Calu3 (cell line): ENCODE measurements around the gene DCAF17. TPM values are rescaled to one million over a fixed set of nuclear protein-coding genes. Genes with fewer than 3 reads are reported as not detected.
"Not testable (repeated sequence)": the region's sequence is repeated elsewhere in the genome, so short reads cannot be mapped to it uniquely, and the experiment has no call there.

Experiments
- BruUV-seq: library from RNA; stranded (reverse); fragments of 400-500 nt; replicated peaks from 2 replicates; lab custom pipeline; 2021; lab: Mats Ljungman, UMichigan
- CTCF ChIA-PET: fragments of 300-600 bp; sonication (Branson Sonifier 250); formaldehyde crosslinking; loops from one replicate; lab custom pipeline; 2022; ENCODE audit warnings: antibody characterized with exemption; lab: Charles Lee
- DNase-seq: peaks from one replicate; pipeline ENCODE4 v3.0.0; 2022
- H3K27ac Mint-ChIP-seq: one replicate; pipeline ENCODE4 v1.8.0; 2022; ENCODE audit warnings: mixed read lengths; ENCODE audit not compliant: unreplicated experiment
- H3K27me3 Mint-ChIP-seq: one replicate; pipeline ENCODE4 v1.8.0; 2022; ENCODE audit warnings: mixed read lengths; ENCODE audit not compliant: unreplicated experiment
- H3K36me3 Mint-ChIP-seq: one replicate; pipeline ENCODE4 v1.8.0; 2022; ENCODE audit warnings: mild to moderate bottlenecking, moderate library complexity, mixed read lengths; ENCODE audit not compliant: insufficient read depth, unreplicated experiment
- H3K4me1 Mint-ChIP-seq: one replicate; pipeline ENCODE4 v1.8.0; 2022; ENCODE audit warnings: mild to moderate bottlenecking, low read depth, mixed read lengths; ENCODE audit not compliant: unreplicated experiment
- H3K4me3 Mint-ChIP-seq: one replicate; pipeline ENCODE4 v1.8.0; 2022; ENCODE audit warnings: mild to moderate bottlenecking, low read depth, moderate library complexity, mixed read lengths; ENCODE audit not compliant: unreplicated experiment
- H3K9me3 Mint-ChIP-seq: one replicate; pipeline ENCODE4 v1.8.0; 2022; ENCODE audit warnings: low read depth, mixed read lengths; ENCODE audit not compliant: unreplicated experiment
- CTCF ChIP-seq: fragments of 200-600 bp; IDR thresholded peaks from one replicate; pipeline ENCODE4 v1.8.0; 2022; ENCODE audit warnings: antibody characterized with exemption; ENCODE audit not compliant: unreplicated experiment
- intact Hi-C: fragments of 100-400 bp; cut with micrococcal nuclease; formaldehyde crosslinking; loops from one replicate; pipeline ENCODE4 v1.10.0; 2022; ENCODE audit not compliant: unreplicated experiment
- total RNA-seq: library from RNA; stranded (reverse); gene quantifications from 2 replicates; pipeline ENCODE4 v1.2.3, GENCODE V29; 2022

Gene DCAF17
- total RNA-seq, 1 experiment from 2014 or later: 11.9 TPM

DNA sequence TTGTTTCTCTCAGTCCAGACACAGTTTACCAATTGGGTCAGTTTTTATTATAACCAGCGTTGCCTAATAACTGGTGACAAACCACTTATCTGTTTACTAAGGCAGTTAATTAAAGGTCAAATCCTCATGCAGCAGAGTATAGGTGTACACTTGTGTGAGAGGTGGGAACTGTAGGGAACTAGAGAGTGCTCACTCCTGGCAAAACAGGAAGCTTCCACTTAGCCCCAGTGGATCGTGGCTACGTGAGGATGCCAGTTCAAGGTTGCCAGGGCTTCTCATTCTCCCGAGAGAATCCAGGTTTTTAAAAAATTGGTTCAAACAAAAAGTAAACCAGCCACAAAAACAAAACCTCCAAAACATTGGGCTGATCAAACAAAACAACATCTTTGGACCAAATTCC lies 96.4 kb downstream of the DCAF17 start:
- H3K4me1 Mint-ChIP-seq: no peaks in the 10 kb centered on the region
- peaks cover 71% of the 10 kb centered on the region for H3K27me3 Mint-ChIP-seq
- peaks cover 2% of the 10 kb centered on the region for H3K9me3 Mint-ChIP-seq
- intact Hi-C loops: no loop called here
- no peak for TF ChIP-seq CTCF
- no TSS peak for BruUV-seq
- H3K27ac Mint-ChIP-seq: no peak overlapping the region
- DNase-seq: no peak
- H3K4me3 Mint-ChIP-seq: no peak overlapping the region
- no peaks in the 10 kb centered on the region for H3K36me3 Mint-ChIP-seq
- CTCF ChIA-PET: no interaction called here

GRCh38 chr2:171530859-171531258 lies 96.8 kb downstream of the DCAF17 start:
- DNase-seq, H3K4me3 Mint-ChIP-seq, H3K36me3 Mint-ChIP-seq, H3K27ac Mint-ChIP-seq, CTCF ChIA-PET, intact Hi-C loops, BruUV-seq, H3K4me1 Mint-ChIP-seq, H3K9me3 Mint-ChIP-seq: not testable (repeated sequence)
- H3K27me3 Mint-ChIP-seq: peaks cover 68% of the 10 kb centered on the region

DNA sequence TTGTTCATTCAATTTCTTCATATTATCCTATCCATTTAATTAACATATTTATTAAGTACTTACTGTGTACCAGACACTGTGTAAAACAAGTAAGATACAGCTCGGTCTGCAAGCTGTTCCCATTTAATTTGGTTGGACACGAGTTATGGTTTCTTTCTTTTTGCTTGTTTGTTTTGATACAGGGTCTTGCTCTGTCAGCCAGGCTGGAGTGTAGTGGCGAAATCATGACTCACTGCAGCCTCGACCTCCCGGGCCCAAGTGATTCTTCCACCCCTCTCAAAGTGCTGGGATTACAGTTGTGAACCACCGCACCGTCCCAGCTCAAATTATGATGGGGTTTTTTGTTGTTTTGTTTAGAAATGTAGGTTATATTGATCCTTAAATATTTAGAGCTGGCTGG lies 97.3 kb downstream of the DCAF17 start:
- Mint-ChIP-seq H3K4me3 (no peak overlapping the region), H3K27me3 (peaks cover 63% of the 10 kb centered on the region), H3K36me3 (no peaks in the 10 kb centered on the region), H3K27ac (no peak overlapping the region), H3K4me1 (no peaks in the 10 kb centered on the region), H3K9me3 (peaks cover 2% of the 10 kb centered on the region)
- no TSS peak for BruUV-seq
- TF ChIP-seq CTCF: no peak
- intact Hi-C loops: no loop called here
- CTCF ChIA-PET: no interaction called here
- DNase-seq: no peak

DNA sequence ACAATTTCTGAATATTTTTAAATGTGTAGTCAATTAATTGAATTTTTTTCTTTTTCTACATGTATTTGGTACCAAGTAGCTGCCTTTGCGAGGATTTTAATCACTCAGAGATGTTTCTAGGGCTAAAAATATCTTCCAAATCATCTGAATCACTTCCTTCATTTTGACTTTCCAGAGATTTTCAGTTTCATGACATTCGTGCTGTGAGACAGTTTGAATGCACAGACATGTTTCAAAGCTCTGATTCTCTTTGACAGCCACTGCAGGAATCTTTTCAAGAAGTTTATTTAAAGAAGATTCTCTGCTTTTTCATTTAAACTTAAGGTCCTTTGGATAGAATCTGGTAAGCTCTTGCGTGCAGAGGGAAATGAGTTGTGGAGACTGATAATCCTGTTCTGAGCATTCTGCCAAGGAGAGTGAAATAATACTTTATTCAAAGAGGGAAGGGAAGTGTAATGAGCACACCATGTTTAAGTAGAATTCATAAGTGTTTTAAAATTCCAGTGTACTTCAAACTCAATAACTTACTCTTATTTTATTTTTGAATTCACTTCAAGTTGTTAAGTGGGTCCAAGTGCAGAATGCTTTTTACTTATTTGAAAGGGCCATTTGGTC lies 97.9 kb downstream of the DCAF17 start:
- Mint-ChIP-seq H3K4me3 (no peak overlapping the region), H3K27ac (no peak overlapping the region), H3K4me1 (no peaks in the 10 kb centered on the region), H3K9me3 (peaks cover 2% of the 10 kb centered on the region), H3K27me3 (peaks cover 57% of the 10 kb centered on the region), H3K36me3 (no peaks in the 10 kb centered on the region)
- BruUV-seq: no TSS peak
- intact Hi-C loops: no loop called here
- TF ChIP-seq CTCF: no peak
- CTCF ChIA-PET: no interaction called here
- no peak for DNase-seq

- CTCF ChIA-PET: no interaction called here
Measured at GRCh38 chr2:171533331-171533730, 99.3 kb downstream of the DCAF17 start.

More at GRCh38 chr2:171533331-171533730, 99.3 kb downstream of the DCAF17 start:
- H3K36me3 Mint-ChIP-seq: no peaks in the 10 kb centered on the region
- intact Hi-C loops: no loop called here
- H3K4me1 Mint-ChIP-seq: no peaks in the 10 kb centered on the region
- no peak overlapping the region for H3K4me3 Mint-ChIP-seq
- H3K27me3 Mint-ChIP-seq: peaks cover 43% of the 10 kb centered on the region
- TF ChIP-seq CTCF: no peak
- BruUV-seq: no TSS peak
- no peak for DNase-seq
- H3K9me3 Mint-ChIP-seq: peaks cover 2% of the 10 kb centered on the region
- no peak overlapping the region for H3K27ac Mint-ChIP-seq
